CD4-positive, alpha-beta T cell (primary cell): ENCODE measurements around the gene ZNF787. TPM values are rescaled to one million over a fixed set of nuclear protein-coding genes. Genes with fewer than 3 reads are reported as not detected.
A peak's percentile ranks its signal among the peaks of the same experiment; 100 is the strongest.

ENCODE experiments used
- ATAC-seq: fragments of 200-7000 bp; cut with Tn5 transposase; one replicate; pipeline ENCODE4 v1.10.0; 2022; ENCODE audit warnings: mild to moderate bottlenecking; ENCODE audit not compliant: poor library complexity
- CTCF ChIA-PET: fragments of 350-600 bp; sonication (Branson Sonifier 250); formaldehyde crosslinking; loops from one replicate; lab custom pipeline; 2021; ENCODE audit warnings: antibody characterized with exemption, inconsistent platforms; lab: Charles Lee
- POLR2A ChIA-PET: fragments of 350-600 bp; sonication (Branson Sonifier 250); formaldehyde crosslinking; loops from one replicate; lab custom pipeline; 2021; ENCODE audit warnings: antibody characterized with exemption, inconsistent platforms; lab: Charles Lee
- DNase-seq, 14 experiments: peaks; one replicate each; pipeline ENCODE4 v3.0.0-alpha.2; 2013 to 2020; ENCODE audit warnings: mixed read lengths in 2 of 14
- H3K27ac ChIP-seq, 2 donors: one replicate each; pipeline versions ENCODE4 v1.5.1 to v1.7.0; 2013; ENCODE audit warnings: low read length in 2 of 2, low read depth in 1 of 2, mild to moderate bottlenecking in 1 of 2
- H3K27me3 ChIP-seq, 2 experiments: 1 replicate in 1 of 2; 2 replicates in 1 of 2; pipeline versions ENCODE4 v1.6.1 to v1.7.0; 2013; ENCODE audit warnings: low read length in 2 of 2, control low read depth in 1 of 2, mild to moderate bottlenecking in 1 of 2, moderate library complexity in 1 of 2; ENCODE audit not compliant: insufficient read depth in 2 of 2, control insufficient read depth in 1 of 2
- H3K36me3 ChIP-seq: one replicate; pipeline ENCODE4 v1.6.1; 2013; ENCODE audit warnings: low read length, control low read depth; ENCODE audit not compliant: insufficient read depth
- H3K4me1 ChIP-seq: one replicate; pipeline ENCODE4 v1.6.1; 2013; ENCODE audit warnings: low read length, control low read depth; ENCODE audit not compliant: insufficient read depth
- H3K4me3 ChIP-seq: one replicate; pipeline ENCODE4 v1.5.1; 2013; ENCODE audit warnings: mild to moderate bottlenecking, low read length, moderate library complexity
- H3K9me3 ChIP-seq, 2 experiments: 1 replicate in 1 of 2; 2 replicates in 1 of 2; pipeline versions ENCODE4 v1.6.1 to v1.7.0; 2013; ENCODE audit warnings: low read length in 2 of 2, mild to moderate bottlenecking in 2 of 2, control low read depth in 1 of 2, moderate library complexity in 1 of 2; ENCODE audit not compliant: control insufficient read depth in 1 of 2, insufficient read depth in 1 of 2
- H3K27ac Mint-ChIP-seq: one replicate; pipeline ENCODE4 v1.8.0; 2020; ENCODE audit warnings: mixed read lengths
- H3K27me3 Mint-ChIP-seq: one replicate; pipeline ENCODE4 v1.8.0; 2021; ENCODE audit warnings: mixed read lengths
- H3K36me3 Mint-ChIP-seq: one replicate; pipeline ENCODE4 v1.8.0; 2021; ENCODE audit warnings: low read depth, mixed read lengths
- H3K4me1 Mint-ChIP-seq: one replicate; pipeline ENCODE4 v1.8.0; 2021; ENCODE audit warnings: low read depth, mixed read lengths
- H3K4me3 Mint-ChIP-seq: one replicate; pipeline ENCODE4 v1.8.0; 2020; ENCODE audit warnings: mild to moderate bottlenecking, mixed read lengths
- H3K9me3 Mint-ChIP-seq: one replicate; pipeline ENCODE4 v1.8.0; 2020; ENCODE audit warnings: mixed read lengths
- CTCF ChIP-seq: fragments of 200-600 bp; IDR thresholded peaks from one replicate; pipeline ENCODE4 v1.8.0; 2022; ENCODE audit warnings: antibody characterized with exemption, mild to moderate bottlenecking
- intact Hi-C, 2 experiments: fragments of 100-400 bp; cut with DNase I in 1 of 2; cut with micrococcal nuclease in 1 of 2; formaldehyde crosslinking; loops; one replicate each; pipeline versions ENCODE4 v1.15.1 to v1.9.0; 2023 to 2025; cut with DNase I, micrococcal nuclease
- total RNA-seq, 174 experiments: library from RNA in 2 of 174; stranded (reverse) in 2 of 174; gene quantifications; one replicate each; pipeline ENCODE4 v1.2.3 and lab custom pipeline; 2021 to 2026

Gene ZNF787
- total RNA-seq, 2 experiments from 2014 or later, result 11.4 to 11.5 TPM

GRCh38 chr19:56145698-56146097 is 24.6 kb upstream of the ZNF787 start:
- intact Hi-C loops, result loop anchor here in 1 of 2 experiments (10.0 kb wide), 1 partner anchor 449 kb away; the partner anchor contains the start of gene ZNF71

GRCh38 chr19:56144831-56145230 is 23.7 kb upstream of the ZNF787 start:
- no peak for ATAC-seq
- CTCF ChIA-PET, result no interaction called here
- no peaks in the 10 kb centered on the region for H3K27me3 Mint-ChIP-seq

More at GRCh38 chr19:56145698-56146097, 24.6 kb upstream of the ZNF787 start:
- H3K4me3 ChIP-seq, result no peak overlapping the region
- H3K9me3 Mint-ChIP-seq, result no peaks in the 10 kb centered on the region
- ChIA-PET CTCF (no interaction called here), POLR2A (interaction anchor here (0.6 kb wide), 1 partner anchor 170 kb away, joined by 3 read pairs; no protein-coding TSS in a partner anchor)
- no peak for TF ChIP-seq CTCF
- no peak for DNase-seq
- H3K36me3 Mint-ChIP-seq, result peaks cover 34% of the 10 kb centered on the region
- no peak overlapping the region for H3K27ac ChIP-seq
- peaks cover 36% of the 10 kb centered on the region for H3K4me1 Mint-ChIP-seq
- no peak overlapping the region for H3K27ac Mint-ChIP-seq
- H3K36me3 ChIP-seq, result peaks cover 36% of the 10 kb centered on the region
- no peaks in the 10 kb centered on the region for H3K27me3 Mint-ChIP-seq
- H3K4me1 ChIP-seq, result peaks cover 27% of the 10 kb centered on the region
- no peaks in the 10 kb centered on the region for H3K27me3 ChIP-seq
- H3K9me3 ChIP-seq, result no peaks in the 10 kb centered on the region
- ATAC-seq, result no peak
- no peak overlapping the region for H3K4me3 Mint-ChIP-seq

GRCh38 chr19:56144376-56144775 is 23.3 kb upstream of the ZNF787 start:
- Histone ChIP-seq H3K36me3 (peaks cover 26% of the 10 kb centered on the region), H3K27me3 (no peaks in the 10 kb centered on the region), H3K4me1 (peaks cover 35% of the 10 kb centered on the region), H3K27ac (no peak overlapping the region), H3K4me3 (no peak overlapping the region), H3K9me3 (no peaks in the 10 kb centered on the region)
- no peak for TF ChIP-seq CTCF
- H3K4me3 Mint-ChIP-seq, result peak overlapping the region; percentile 8
- ChIA-PET CTCF (no interaction called here), POLR2A (no interaction called here)
- H3K4me1 Mint-ChIP-seq, result peaks cover 37% of the 10 kb centered on the region
- no peaks in the 10 kb centered on the region for H3K27me3 Mint-ChIP-seq
- peaks cover 25% of the 10 kb centered on the region for H3K36me3 Mint-ChIP-seq
- no peak overlapping the region for H3K27ac Mint-ChIP-seq
- intact Hi-C loops, result loop anchor here in 1 of 2 experiments (5.0 to 10.0 kb wide), 2 partner anchors 37 to 450 kb away; partner anchors contain the start of gene ZNF71
- no peaks in the 10 kb centered on the region for H3K9me3 Mint-ChIP-seq
- ATAC-seq, result no peak
- DNase-seq, result no peak

More at GRCh38 chr19:56144831-56145230, 23.7 kb upstream of the ZNF787 start:
- Mint-ChIP-seq H3K36me3 (peaks cover 30% of the 10 kb centered on the region), H3K27ac (no peak overlapping the region), H3K9me3 (no peaks in the 10 kb centered on the region), H3K4me1 (peaks cover 38% of the 10 kb centered on the region), H3K4me3 (no peak overlapping the region)
- Histone ChIP-seq H3K4me1 (peaks cover 34% of the 10 kb centered on the region), H3K27ac (no peak overlapping the region), H3K36me3 (peaks cover 31% of the 10 kb centered on the region), H3K4me3 (no peak overlapping the region), H3K9me3 (no peaks in the 10 kb centered on the region), H3K27me3 (no peaks in the 10 kb centered on the region)
- POLR2A ChIA-PET, result no interaction called here
- no peak for TF ChIP-seq CTCF
- intact Hi-C loops, result loop anchor here in 1 of 2 experiments (5.0 to 10.0 kb wide), 2 partner anchors 38 to 450 kb away; partner anchors contain the start of gene ZNF71
- DNase-seq, result no peak
